ENCODE data around the gene RNU4-1. TPM values are rescaled to one million over a fixed set of nuclear protein-coding genes. Genes with fewer than 3 reads are reported as not detected.

Gene RNU4-1
- total RNA-seq (2014; rRNA removed) (under 0.01 TPM in 2 replicates), Bru-seq, nascent RNA (percentile 97 among the genes with signal in this experiment), BruChase-seq, experiment 1, labeled RNA remaining after a 6-hour chase (percentile 59 among the genes with signal in this experiment), BruChase-seq, experiment 2, labeled RNA remaining after a 2-hour chase (percentile 50 among the genes with signal in this experiment)
- long read RNA-seq, result 0 reads

DNA sequence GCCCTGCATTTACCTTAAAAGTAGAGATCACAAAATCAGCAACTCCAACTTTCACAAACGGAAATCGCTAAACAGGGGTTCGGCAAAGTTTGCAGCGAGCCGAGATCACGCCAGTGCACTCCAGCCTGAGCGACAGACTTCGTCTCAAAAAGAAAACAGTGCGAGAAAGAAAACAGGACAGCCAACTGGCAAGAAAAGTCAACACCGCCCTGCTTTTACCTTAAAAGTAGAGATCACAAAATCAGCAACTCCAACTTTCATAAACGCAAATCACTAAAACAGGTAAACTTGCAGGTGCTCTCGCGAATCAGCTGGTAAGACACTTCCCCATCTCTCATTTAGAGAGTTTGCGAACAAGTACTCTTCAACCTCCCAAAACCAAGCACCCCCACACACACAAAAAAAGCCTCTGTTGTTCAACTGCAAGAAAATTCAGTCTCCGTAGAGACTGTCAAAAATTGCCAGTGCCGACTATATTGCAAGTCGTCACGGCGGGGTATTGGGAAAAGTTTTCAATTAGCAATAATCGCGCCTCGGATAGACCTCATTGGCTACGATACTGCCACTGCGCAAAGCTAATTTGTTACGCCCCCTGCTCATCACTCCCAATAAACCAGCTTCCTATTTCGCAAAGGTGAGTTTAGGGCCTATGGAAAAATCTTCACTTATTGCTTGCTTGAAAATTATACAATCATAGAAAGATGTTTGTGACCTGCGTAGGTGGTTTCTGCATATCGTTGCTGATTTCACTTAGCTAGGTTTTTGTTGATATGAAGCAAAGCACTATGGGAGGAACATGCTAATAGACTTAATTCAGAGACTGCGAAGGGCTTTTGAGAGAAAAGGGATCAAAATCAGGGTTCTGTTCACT, at the start of gene RNU4-1:
Gene RNU4-1, minus strand, starts transcription at position 577 of the 871 bp plus-strand sequence.
- BruUV-seq (replicated peaks), result TSS peak; percentile 42
- H3K27ac ChIP-seq (ENCODE audit: low read length), result peak within 1 kb of the TSS; percentile 91
- intact Hi-C loops (cut with micrococcal nuclease), result loop anchor here (1.0 to 5.0 kb wide), 2 partner anchors 24 to 394 kb away; partner anchors contain the start of gene MLEC
- TF ChIP-seq EZH2 (IDR thresholded peaks at IDR 0.05; ENCODE audit: low read length, unreplicated experiment) (no peak), EZH2phosphoT487 (IDR thresholded peaks at IDR 0.05; ENCODE audit: borderline replicate concordance, low read length) (no peak)
- TF ChIP-seq, protein P1, sequence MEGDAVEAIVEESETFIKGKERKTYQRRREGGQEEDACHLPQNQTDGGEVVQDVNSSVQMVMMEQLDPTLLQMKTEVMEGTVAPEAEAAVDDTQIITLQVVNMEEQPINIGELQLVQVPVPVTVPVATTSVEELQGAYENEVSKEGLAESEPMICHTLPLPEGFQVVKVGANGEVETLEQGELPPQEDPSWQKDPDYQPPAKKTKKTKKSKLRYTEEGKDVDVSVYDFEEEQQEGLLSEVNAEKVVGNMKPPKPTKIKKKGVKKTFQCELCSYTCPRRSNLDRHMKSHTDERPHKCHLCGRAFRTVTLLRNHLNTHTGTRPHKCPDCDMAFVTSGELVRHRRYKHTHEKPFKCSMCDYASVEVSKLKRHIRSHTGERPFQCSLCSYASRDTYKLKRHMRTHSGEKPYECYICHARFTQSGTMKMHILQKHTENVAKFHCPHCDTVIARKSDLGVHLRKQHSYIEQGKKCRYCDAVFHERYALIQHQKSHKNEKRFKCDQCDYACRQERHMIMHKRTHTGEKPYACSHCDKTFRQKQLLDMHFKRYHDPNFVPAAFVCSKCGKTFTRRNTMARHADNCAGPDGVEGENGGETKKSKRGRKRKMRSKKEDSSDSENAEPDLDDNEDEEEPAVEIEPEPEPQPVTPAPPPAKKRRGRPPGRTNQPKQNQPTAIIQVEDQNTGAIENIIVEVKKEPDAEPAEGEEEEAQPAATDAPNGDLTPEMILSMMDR (conservative IDR thresholded peaks at IDR 0.05; ENCODE audit: low read depth, low read length), result no peak
- H3K9me3 ChIP-seq (ENCODE audit: low read length), result no peaks in the 10 kb centered on the region
- no peaks in the 10 kb centered on the region for H3K79me2 ChIP-seq (ENCODE audit: low read length)
- no peaks in the 10 kb centered on the region for H3K27me3 ChIP-seq (ENCODE audit: low read length)
- ATAC-seq (peak; percentile 50), DNase-seq (peak; percentile 99)
- CTCF ChIA-PET, result interaction anchor here (0.9 to 1.7 kb wide), 2 partner anchors 9 to 92 kb away, joined by 7 to 18 read pairs; partner anchors contain the start of genes RPLP0 and SIRT4
- H2AFZ ChIP-seq (ENCODE audit: low read length), result peak within 1 kb of the TSS; percentile 78
- peak within 1 kb of the TSS; percentile 75 for H3K4me2 ChIP-seq (ENCODE audit: low read length)
- no peaks in the 10 kb centered on the region for H3K36me3 ChIP-seq (ENCODE audit: low read depth, low read length)
- H4K20me1 ChIP-seq (ENCODE audit: low read length), result no peaks in the 10 kb centered on the region
- H3K4me1 ChIP-seq (ENCODE audit: insufficient read depth, low read length), result peaks cover 14% of the 10 kb centered on the region
- no peaks in the 10 kb centered on the region for H3K9me2 ChIP-seq (replicated peaks; ENCODE audit: low read length)
- H3F3A ChIP-seq (ENCODE audit: low read length, unreplicated experiment), result peaks cover 23% of the 10 kb centered on the region
- peak within 1 kb of the TSS; percentile 81 for H3K9ac ChIP-seq (ENCODE audit: low read length)
- POLR2A ChIA-PET (ENCODE audit: unreplicated experiment), result interaction anchor here (0.6 to 2.9 kb wide), 12 partner anchors 9 to 196 kb away, joined by 3 to 72 read pairs (median 9); partner anchors contain the start of genes RPLP0 and SIRT4
- H3K4me3 ChIP-seq (ENCODE audit: low read length), result peak within 1 kb of the TSS; percentile 66

DNA sequence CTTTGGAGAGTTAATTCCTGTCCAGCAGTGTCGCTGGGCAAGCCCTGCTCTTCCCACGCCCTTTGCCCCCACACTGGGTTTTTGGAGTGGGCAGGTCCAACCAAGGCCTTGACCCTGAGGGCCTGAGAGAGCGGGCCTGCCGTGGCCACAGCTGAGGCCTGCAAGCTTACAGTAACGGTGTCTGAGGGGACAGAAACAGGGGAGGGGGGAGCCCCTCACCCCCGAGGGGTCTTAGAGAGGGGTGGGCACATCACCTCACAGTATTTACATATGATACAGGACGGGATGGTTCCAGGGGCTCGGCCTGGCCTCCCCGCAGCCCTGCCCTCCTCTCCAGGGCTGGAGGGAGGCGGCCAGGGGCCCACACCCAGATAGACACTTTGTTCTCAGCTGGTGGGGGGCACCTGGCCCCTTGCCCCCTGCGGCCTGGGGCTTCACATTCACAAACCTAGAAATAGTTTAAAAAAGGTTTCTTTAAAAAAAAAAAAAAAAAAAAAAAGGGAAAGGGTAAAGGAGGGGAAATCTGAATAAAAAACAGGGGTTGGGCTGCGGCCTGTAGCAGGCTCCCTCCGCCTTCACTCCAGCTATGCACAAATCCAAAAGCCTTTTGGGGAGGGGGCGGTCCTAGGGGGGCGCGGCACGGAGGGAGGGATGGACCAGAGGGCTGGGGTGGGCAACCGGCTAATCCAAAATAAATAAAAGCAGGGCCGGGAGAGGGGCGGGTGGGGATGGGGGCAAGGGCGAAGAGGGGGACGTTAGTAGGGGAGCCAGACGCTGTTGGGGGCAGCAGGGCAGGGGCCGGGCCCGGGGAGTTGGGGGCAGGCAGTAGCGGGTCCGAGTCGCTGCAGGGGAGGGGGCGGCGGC, 49.4 kb upstream of the RNU4-1 start:
- no peaks in the 10 kb centered on the region for H3F3A ChIP-seq (ENCODE audit: low read length, unreplicated experiment)
- no peaks in the 10 kb centered on the region for H3K9me2 ChIP-seq (replicated peaks; ENCODE audit: low read length)
- no peaks in the 10 kb centered on the region for H3K27me3 ChIP-seq (ENCODE audit: low read length)
- no peak for TF ChIP-seq EZH2phosphoT487 (IDR thresholded peaks at IDR 0.05; ENCODE audit: borderline replicate concordance, low read length)
- TF ChIP-seq, protein P1 (conservative IDR thresholded peaks at IDR 0.05; ENCODE audit: low read depth, low read length), result no peak
- TF ChIP-seq EZH2 (IDR thresholded peaks at IDR 0.05; ENCODE audit: low read length, unreplicated experiment), result no peak
- no peak overlapping the region for H3K9ac ChIP-seq (ENCODE audit: low read length)
- ChIA-PET POLR2A (ENCODE audit: unreplicated experiment) (no interaction called here), CTCF (no interaction called here)
- no peaks in the 10 kb centered on the region for H3K4me1 ChIP-seq (ENCODE audit: insufficient read depth, low read length)
- H3K36me3 ChIP-seq (ENCODE audit: low read depth, low read length), result no peaks in the 10 kb centered on the region
- no peaks in the 10 kb centered on the region for H4K20me1 ChIP-seq (ENCODE audit: low read length)
- H3K79me2 ChIP-seq (ENCODE audit: low read length), result no peaks in the 10 kb centered on the region
- intact Hi-C loops (cut with micrococcal nuclease), result no loop called here
- no peak overlapping the region for H2AFZ ChIP-seq (ENCODE audit: low read length)
- no peak overlapping the region for H3K4me2 ChIP-seq (ENCODE audit: low read length)
- H3K9me3 ChIP-seq (ENCODE audit: low read length), result no peaks in the 10 kb centered on the region
- no peak overlapping the region for H3K27ac ChIP-seq (ENCODE audit: low read length)
- no peak for DNase-seq
- no TSS peak for BruUV-seq (replicated peaks)
- no peak for ATAC-seq
- H3K4me3 ChIP-seq (ENCODE audit: low read length), result no peak overlapping the region

All from PC-3 (cell line).